Ascending aorta (tissue), 2 donors: ENCODE data around the gene ZFYVE21. TPM values are rescaled to one million over a fixed set of nuclear protein-coding genes. Genes with fewer than 3 reads are reported as not detected.
A peak's percentile ranks its signal among the peaks of the same experiment; 100 is the strongest.

Experiments used
- DNase-seq, 2 donors: peaks; one replicate each; pipeline ENCODE4 v3.0.0-alpha.2; 2019; ENCODE audit warnings: low spot score in 2 of 2
- H3K27ac ChIP-seq, 2 donors: fragments of 200-600 bp; sonication (generic); one replicate each; pipeline ENCODE4 v1.5.1; 2016 to 2017; ENCODE audit warnings: mild to moderate bottlenecking in 1 of 2
- H3K27me3 ChIP-seq: fragments of 200-600 bp; sonication (generic); one replicate; pipeline ENCODE4 v1.5.1; 2017
- H3K36me3 ChIP-seq, 2 donors: fragments of 200-600 bp; sonication (generic); one replicate each; pipeline ENCODE4 v1.5.1; 2016
- H3K4me1 ChIP-seq, 2 donors: fragments of 200-600 bp; sonication (generic); one replicate each; pipeline ENCODE4 v1.5.1; 2016 to 2017; ENCODE audit warnings: mild to moderate bottlenecking in 1 of 2
- H3K4me3 ChIP-seq, 2 donors: fragments of 200-600 bp; sonication (generic); one replicate each; pipeline ENCODE4 v1.5.1; 2016 to 2017; ENCODE audit warnings: mild to moderate bottlenecking in 1 of 2
- H3K9me3 ChIP-seq, 2 donors: fragments of 200-600 bp; sonication (generic); one replicate each; pipeline ENCODE4 v1.5.1; 2016
- CTCF ChIP-seq, 3 experiments: fragments of 200-600 bp in 2 of 3; fragments of 450-650 bp in 1 of 3; sonication (generic) in 2 of 3; IDR thresholded peaks; one replicate each; pipeline ENCODE4 v1.5.1; 2016 to 2019; ENCODE audit warnings: antibody characterized with exemption in 3 of 3, mild to moderate bottlenecking in 1 of 3, moderate library complexity in 1 of 3
- intact Hi-C: fragments of 100-400 bp; cut with DNase I; formaldehyde crosslinking; loops from one replicate; pipeline ENCODE4 v1.15.1; 2023
- total RNA-seq: library from RNA; depleted of rRNA; stranded (reverse); fragments of >200 nt; gene quantifications from one replicate; pipeline ENCODE4 v1.1.0, GENCODE V29; 2016

Gene ZFYVE21
- total RNA-seq, 1 donor from 2014 or later, result 219 TPM

GRCh38 chr14:103735815-103736545, 20.4 kb downstream of the ZFYVE21 start:
- H3K27me3 ChIP-seq, result no peaks in the 10 kb centered on the region
- TF ChIP-seq CTCF (IDR thresholded peaks at IDR 0.05), result no peak
- peaks cover 17 to 31% of the 10 kb centered on the region in 2 donors for H3K4me1 ChIP-seq
- no peak overlapping the region for H3K4me3 ChIP-seq
- peaks cover 32 to 41% of the 10 kb centered on the region in 2 donors for H3K36me3 ChIP-seq
- peak in 1 of 2 donors; percentile 59 for DNase-seq
- H3K9me3 ChIP-seq, result no peaks in the 10 kb centered on the region
- peak overlapping the region; percentile 83 to 92 for H3K27ac ChIP-seq
- intact Hi-C loops, result loop anchor here (5.0 kb wide), 1 partner anchor 164 kb away; no protein-coding TSS in a partner anchor

- Histone ChIP-seq H3K4me1 (peaks cover 17 to 31% of the 10 kb centered on the region in 2 donors), H3K36me3 (peaks cover 30 to 40% of the 10 kb centered on the region in 2 donors), H3K4me3 (no peak overlapping the region), H3K27me3 (no peaks in the 10 kb centered on the region), H3K27ac (peak overlapping the region; percentile 83 to 92), H3K9me3 (no peaks in the 10 kb centered on the region)
- peak in 1 of 2 donors; percentile 81 for DNase-seq
- no peak for TF ChIP-seq CTCF (IDR thresholded peaks at IDR 0.05)
- intact Hi-C loops, result loop anchor here (5.0 kb wide), 1 partner anchor 164 kb away; no protein-coding TSS in a partner anchor
These were observed 21.2 kb downstream of the ZFYVE21 start for GRCh38 chr14:103736546-103737431.

GRCh38 chr14:103737432-103738045, 21.9 kb downstream of the ZFYVE21 start:
- peak in 1 of 2 donors; percentile 64 for DNase-seq
- peaks cover 17 to 31% of the 10 kb centered on the region in 2 donors for H3K4me1 ChIP-seq
- peaks cover 26 to 33% of the 10 kb centered on the region in 2 donors for H3K36me3 ChIP-seq
- peak overlapping the region; percentile 83 to 92 for H3K27ac ChIP-seq
- no peak overlapping the region for H3K4me3 ChIP-seq
- H3K9me3 ChIP-seq, result no peaks in the 10 kb centered on the region
- TF ChIP-seq CTCF (IDR thresholded peaks at IDR 0.05), result no peak
- H3K27me3 ChIP-seq, result no peaks in the 10 kb centered on the region
- intact Hi-C loops, result loop anchor here (5.0 kb wide), 1 partner anchor 165 kb away; no protein-coding TSS in a partner anchor

- no peak overlapping the region for H3K4me3 ChIP-seq
- peak in 1 of 2 donors; percentile 33 for DNase-seq
- intact Hi-C loops, result loop anchor here (5.0 kb wide), 1 partner anchor 166 kb away; no protein-coding TSS in a partner anchor
- H3K9me3 ChIP-seq, result no peaks in the 10 kb centered on the region
- H3K36me3 ChIP-seq, result peaks cover 22 to 27% of the 10 kb centered on the region in 2 donors
- H3K4me1 ChIP-seq, result peaks cover 17 to 31% of the 10 kb centered on the region in 2 donors
- H3K27ac ChIP-seq, result no peak overlapping the region
- no peak for TF ChIP-seq CTCF (IDR thresholded peaks at IDR 0.05)
- H3K27me3 ChIP-seq, result no peaks in the 10 kb centered on the region
These were observed 22.6 kb downstream of the ZFYVE21 start for GRCh38 chr14:103738166-103738565.
